ENCODE data around the gene ALPK1.
A peak's percentile ranks its signal among the peaks of the same experiment; 100 is the strongest.
"Not testable (repeated sequence)": the region's sequence is repeated elsewhere in the genome, so short reads cannot be mapped to it uniquely, and the experiment has no call there.

Gene ALPK1

DNA sequence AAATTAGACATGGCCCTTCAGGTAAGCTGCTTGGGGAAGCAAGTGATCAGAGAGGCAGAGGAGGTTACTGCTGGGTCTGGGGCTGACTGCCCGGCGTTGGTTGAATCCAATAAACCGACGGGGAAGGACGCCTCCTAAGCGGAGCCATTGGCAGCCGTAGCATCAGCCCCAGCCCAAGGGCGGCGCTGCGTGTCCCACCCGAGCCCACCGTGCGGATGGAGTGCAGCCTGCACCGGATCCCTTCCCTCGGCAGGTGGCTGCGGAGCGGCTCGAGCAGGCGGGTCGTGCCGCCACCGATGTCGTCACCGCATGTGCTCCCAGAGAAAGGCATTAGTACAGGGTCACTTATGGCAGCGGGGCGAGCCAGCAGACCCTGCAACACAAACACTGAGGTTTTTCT lies 82.1 kb downstream of the ALPK1 start:
- no peak for DNase-seq

GRCh38 chr4:112381996-112382692 lies 85.0 kb downstream of the ALPK1 start:
- peak; percentile 5 for DNase-seq

DNA sequence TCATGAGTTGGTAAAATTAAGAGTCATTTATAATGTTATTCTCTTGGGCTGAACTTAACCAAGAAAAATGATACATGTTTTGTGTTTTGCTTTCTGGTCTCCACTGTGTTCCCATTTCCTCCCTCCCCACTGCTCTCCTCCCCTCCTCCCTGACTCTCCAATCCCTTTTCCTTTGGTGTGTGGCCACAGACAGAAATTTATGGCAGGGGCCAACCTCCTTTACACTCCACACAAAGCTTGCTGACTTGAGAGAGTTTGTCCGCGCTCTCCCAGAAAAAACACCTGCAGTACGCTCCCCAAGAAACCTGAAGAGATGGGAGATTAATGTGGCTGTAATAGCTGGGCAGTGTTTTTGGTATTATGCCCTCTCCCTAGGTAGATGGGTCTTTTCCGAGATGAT lies 88.9 kb downstream of the ALPK1 start:
- DNase-seq, result no peak

DNA sequence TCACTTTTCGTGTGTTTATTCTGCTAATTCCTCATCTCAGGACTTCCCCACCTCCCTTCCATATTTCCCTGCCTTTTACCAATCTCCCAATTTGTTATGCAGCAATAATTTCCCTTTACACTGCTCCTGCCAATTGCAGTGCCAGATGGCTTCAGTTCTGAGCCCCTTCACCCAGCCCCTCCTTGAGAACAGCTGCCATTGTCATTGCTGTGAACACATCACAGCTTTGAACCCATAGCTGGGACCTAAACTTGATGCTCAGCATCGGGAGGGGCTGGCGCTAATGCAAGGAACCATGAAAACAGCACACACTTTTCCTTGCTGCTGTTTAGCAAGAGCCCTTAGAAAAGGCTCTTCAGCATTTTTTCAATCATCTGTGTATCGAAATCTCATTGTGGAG lies 104.9 kb downstream of the ALPK1 start:
- DNase-seq, result peak; percentile 22

GRCh38 chr4:112403101-112403945 lies 106.2 kb downstream of the ALPK1 start:
- no peak for DNase-seq

DNA sequence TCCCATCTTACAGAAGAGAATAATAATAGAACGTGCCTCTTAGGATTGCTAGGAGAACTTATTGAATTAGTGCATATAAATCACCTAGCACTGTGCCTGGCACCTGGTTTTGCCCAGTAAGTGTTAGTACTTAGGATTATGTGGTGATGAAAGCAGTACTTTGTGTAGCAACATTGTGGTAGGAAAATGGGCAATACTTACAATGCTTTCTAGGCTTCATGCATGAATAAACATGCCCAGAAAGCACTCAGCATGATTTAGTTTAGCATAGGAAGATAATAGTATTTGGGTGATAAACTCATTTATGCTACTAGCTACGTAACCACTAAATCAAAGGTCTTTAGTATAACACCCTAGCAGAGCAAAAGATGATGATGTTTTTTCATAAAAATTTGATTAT lies 113.2 kb downstream of the ALPK1 start:
- DNase-seq, result no peak

DNA sequence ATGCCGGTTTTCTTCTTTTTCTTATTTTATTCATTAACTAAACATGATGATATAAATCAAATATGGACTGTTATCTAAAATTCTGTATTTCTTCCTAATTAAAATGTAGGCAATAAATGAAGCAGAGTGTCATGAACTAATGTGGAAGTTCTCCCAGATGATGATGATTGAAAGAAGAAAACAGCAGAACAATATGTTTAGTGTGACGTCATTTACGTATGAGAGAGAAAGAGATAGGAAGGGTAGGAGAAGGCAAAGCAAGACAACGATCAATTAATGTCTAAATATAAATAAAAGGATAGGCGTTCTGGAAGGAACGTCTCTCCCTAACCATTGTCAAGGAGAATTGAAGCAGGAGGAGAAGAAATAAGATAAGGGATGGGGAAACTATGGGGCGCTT lies 113.6 kb downstream of the ALPK1 start:
- DNase-seq, result no peak

- no peak for DNase-seq
Measured at GRCh38 chr4:112411781-112412550, 114.8 kb downstream of the ALPK1 start.

GRCh38 chr4:112416464-112416863 lies 119.3 kb downstream of the ALPK1 start:
- DNase-seq, result no peak

GRCh38 chr4:112418092-112418491 lies 120.9 kb downstream of the ALPK1 start:
- peak; percentile 3 for DNase-seq

DNA sequence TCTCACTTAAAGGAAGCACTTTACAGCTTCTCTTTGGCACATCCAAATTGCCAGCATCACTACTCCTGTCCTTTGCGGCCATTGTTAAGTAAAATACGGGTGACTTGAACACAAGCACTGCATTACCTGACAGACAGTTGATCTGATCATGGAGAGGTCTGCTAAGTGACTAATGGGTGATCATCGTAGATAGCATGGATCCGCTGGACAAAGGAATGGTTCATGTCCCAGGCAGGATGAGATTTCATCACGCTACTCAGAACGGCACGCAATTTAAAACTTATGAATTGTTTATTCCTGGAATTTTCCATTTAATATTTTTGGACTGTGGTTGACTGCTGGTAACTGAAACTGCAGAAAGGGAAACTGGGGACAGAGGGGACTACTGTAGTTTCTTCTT lies 124.7 kb downstream of the ALPK1 start:
- no peak for DNase-seq

DNA sequence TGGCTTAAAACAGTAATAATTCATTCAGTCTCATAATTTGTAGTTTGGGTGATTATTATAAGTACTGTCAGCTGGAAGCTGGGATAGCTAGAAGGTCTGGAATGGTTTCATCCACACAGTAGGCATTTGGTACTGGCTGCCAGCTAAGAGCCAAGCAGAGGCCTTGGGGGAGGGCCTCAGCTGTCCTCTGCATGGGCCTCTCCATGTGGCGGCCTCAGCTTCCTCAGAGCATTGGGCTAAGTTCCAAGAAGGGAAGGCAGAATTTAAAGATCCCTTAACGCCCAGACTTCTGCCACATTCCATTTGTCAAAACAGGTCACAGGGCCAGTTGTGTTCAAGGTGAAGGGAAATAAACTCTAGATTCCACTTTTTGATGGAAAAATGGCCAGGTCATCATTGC lies 125.5 kb downstream of the ALPK1 start:
- DNase-seq, result no peak

- no peak for DNase-seq
Measured at GRCh38 chr4:112423591-112423990, 126.4 kb downstream of the ALPK1 start.

DNA sequence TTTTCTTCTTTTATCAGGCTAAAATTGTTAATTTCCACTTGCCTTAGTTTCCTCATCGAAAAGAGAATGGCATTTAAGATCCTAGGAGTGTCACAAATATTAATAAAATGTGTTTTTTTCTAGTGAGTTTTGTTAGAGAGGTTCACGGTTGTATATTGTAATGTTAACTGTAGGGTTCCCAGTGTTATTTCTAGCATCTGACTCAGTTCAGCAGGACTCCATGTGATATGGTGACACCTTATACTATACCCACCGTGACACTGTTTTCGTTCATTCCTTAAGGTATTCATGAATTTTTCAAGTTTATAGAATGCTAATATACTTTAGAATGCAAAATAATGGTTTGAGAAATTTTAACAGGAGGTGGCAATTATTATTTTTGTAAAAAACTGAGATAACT lies 128.7 kb downstream of the ALPK1 start:
- no peak for DNase-seq

DNA sequence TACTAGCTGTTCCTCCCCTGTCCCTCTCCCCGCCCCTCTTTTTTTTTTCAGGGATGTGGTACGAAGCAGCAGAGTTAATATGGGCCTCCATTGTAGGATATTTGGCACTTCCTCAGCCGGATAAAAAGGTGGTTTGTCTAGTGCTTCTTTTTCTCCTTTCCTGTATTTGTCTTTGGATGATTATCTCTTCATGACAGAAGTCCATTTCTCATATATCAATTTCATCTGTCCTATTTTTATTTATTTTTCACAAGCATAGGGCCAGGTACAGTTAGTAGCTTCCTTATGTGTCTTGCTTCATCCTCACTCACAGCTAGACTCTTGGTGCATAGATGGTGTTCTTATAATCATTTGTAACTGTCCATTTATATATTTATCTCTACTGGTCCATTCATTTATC lies 129.2 kb downstream of the ALPK1 start:
- no peak for DNase-seq

GRCh38 chr4:112431158-112431557 lies 134.0 kb downstream of the ALPK1 start:
- no peak for DNase-seq

GRCh38 chr4:112436987-112437386 lies 139.8 kb downstream of the ALPK1 start:
- DNase-seq, result no peak

GRCh38 chr4:112442226-112442625 lies 145.1 kb downstream of the ALPK1 start:
- not testable (repeated sequence) for DNase-seq

GRCh38 chr4:112448306-112449132 lies 151.3 kb downstream of the ALPK1 start:
- DNase-seq, result peak; percentile 49

- DNase-seq, result no peak
Measured at GRCh38 chr4:112449708-112450107, 152.5 kb downstream of the ALPK1 start.

- DNase-seq, result no peak
Measured at GRCh38 chr4:112451104-112451503, 153.9 kb downstream of the ALPK1 start.

DNA sequence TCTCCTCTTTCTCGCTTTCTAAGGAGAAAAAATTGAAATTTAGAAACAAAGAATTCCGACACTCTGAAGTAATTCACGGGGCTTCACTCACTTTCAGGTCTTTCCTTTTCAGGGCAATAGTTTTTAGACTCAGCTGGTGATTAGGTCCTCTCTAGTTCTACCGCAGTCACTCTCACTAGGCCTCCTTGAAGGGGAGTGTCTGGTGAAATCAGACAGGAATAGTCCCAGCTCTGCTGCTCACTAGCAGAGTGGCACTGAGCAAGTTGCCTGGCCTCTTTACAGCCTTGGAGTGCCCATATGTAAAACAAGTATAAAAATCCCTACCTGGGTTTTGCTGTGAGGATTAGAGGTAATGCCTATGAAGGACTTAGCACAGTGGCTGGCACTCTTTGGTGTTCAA lies 154.7 kb downstream of the ALPK1 start:
- no peak for DNase-seq

- no peak for DNase-seq
Measured at GRCh38 chr4:112453321-112453720, 156.2 kb downstream of the ALPK1 start.

All from NCI-H82 (cell line).